Measurements from ENCODE around the gene ITGB5. TPM values are rescaled to one million over a fixed set of nuclear protein-coding genes. Genes with fewer than 3 reads are reported as not detected.

Gene ITGB5
- total and polyA plus RNA-seq, 2 donors (not counting 1 experiment from before 2014, with no cell fraction given): 0.15 to 0.54 TPM

DNA sequence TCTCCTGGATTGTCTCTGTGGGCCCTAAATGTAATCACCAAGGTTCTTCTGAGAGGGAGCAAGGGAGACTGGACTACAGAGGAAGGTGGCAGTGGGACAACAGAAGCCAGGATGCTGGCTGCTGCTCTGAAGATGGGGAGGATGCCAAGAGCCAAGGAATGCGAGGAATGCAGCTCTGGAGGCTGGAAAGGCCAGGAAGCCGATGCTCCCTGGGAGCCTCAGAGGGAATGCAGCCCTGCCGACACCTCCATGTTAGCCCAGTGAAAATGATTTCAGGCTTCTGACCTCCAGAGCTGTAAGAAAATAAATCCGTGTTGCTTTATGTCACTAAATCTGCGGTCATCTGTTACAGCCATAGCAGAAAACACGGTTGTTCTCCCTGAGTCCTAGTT, 112.8 kb downstream of the ITGB5 start:
- H3K27ac ChIP-seq (ENCODE audit: low read length in 2 of 2): no peak overlapping the region
- WGBS (ENCODE audit: insufficient coverage): 86% methylated on average over 6 of the region's 6 CpGs
- no peaks in the 10 kb centered on the region for H3K79me2 ChIP-seq (ENCODE audit: control insufficient read depth, insufficient read depth, low read length)
- no peak overlapping the region for H3K4me3 Mint-ChIP-seq
- POLR2A ChIA-PET: no interaction called here
- peaks cover 52% of the 10 kb centered on the region for H3K27me3 Mint-ChIP-seq
- H3K9ac ChIP-seq (ENCODE audit: low read length): no peak overlapping the region
- DNase-seq (no peak), ATAC-seq (ENCODE audit: low read depth) (no peak)
- no peaks in the 10 kb centered on the region for H3K9me3 ChIP-seq (ENCODE audit: control extremely low read depth in 1 of 3, control insufficient read depth in 2 of 3, insufficient read depth in 1 of 3, low read length in 2 of 3)
- H4K20me1 ChIP-seq (ENCODE audit: control insufficient read depth, insufficient read depth, low read length, poor library complexity, severe bottlenecking): no peaks in the 10 kb centered on the region
- H3K9me3 Mint-ChIP-seq (ENCODE audit: insufficient read depth): no peaks in the 10 kb centered on the region
- H3K27me3 ChIP-seq (replicated peaks in 1 of 4; ENCODE audit: control extremely low read depth in 1 of 4, control insufficient read depth in 3 of 4, insufficient read depth in 4 of 4, low read length in 3 of 4): peaks cover 0 to 9% (median 4%) of the 10 kb centered on the region in 4 experiments
- H3K4me2 ChIP-seq (replicated peaks; ENCODE audit: low read depth, low read length, poor library complexity, severe bottlenecking): no peak overlapping the region
- H3K27ac Mint-ChIP-seq: no peak overlapping the region
- no peak overlapping the region for H2AFZ ChIP-seq (ENCODE audit: insufficient read depth, low read depth, low read length, poor library complexity, severe bottlenecking)
- H3K4me3 ChIP-seq (ENCODE audit: control extremely low read depth in 1 of 5, extremely low read depth in 1 of 5, insufficient read depth in 1 of 5, low read depth in 2 of 5, low read length in 4 of 5): no peak overlapping the region
- no peaks in the 10 kb centered on the region for H3K4me1 Mint-ChIP-seq
- intact Hi-C loops (cut with micrococcal nuclease): no loop called here
- TF ChIP-seq CTCF (IDR thresholded peaks at IDR 0.05): no peak
- TF ChIP-seq EZH2 (IDR thresholded peaks at IDR 0.05; ENCODE audit: borderline replicate concordance, insufficient read depth, low read depth, low read length, poor library complexity, severe bottlenecking): no peak
- no peaks in the 10 kb centered on the region for H3K36me3 ChIP-seq (replicated peaks in 1 of 2; ENCODE audit: control extremely low read depth in 1 of 2, control insufficient read depth in 1 of 2, extremely low read depth in 1 of 2, insufficient read depth in 2 of 2, low read length in 1 of 2)
- CTCF ChIA-PET: no interaction called here
- H3K4me1 ChIP-seq (ENCODE audit: control insufficient read depth in 2 of 2, insufficient read depth in 2 of 2, low read length in 2 of 2): no peaks in the 10 kb centered on the region

- CTCF ChIA-PET: no interaction called here
- Histone ChIP-seq H3K9ac (ENCODE audit: low read length) (no peak overlapping the region), H3K4me2 (replicated peaks; ENCODE audit: low read depth, low read length, poor library complexity, severe bottlenecking) (no peak overlapping the region), H3K36me3 (replicated peaks in 1 of 2; ENCODE audit: control extremely low read depth in 1 of 2, control insufficient read depth in 1 of 2, extremely low read depth in 1 of 2, insufficient read depth in 2 of 2, low read length in 1 of 2) (no peaks in the 10 kb centered on the region), H3K27me3 (replicated peaks in 1 of 4; ENCODE audit: control extremely low read depth in 1 of 4, control insufficient read depth in 3 of 4, insufficient read depth in 4 of 4, low read length in 3 of 4) (peaks cover 0 to 9% (median 4%) of the 10 kb centered on the region in 4 experiments), H2AFZ (ENCODE audit: insufficient read depth, low read depth, low read length, poor library complexity, severe bottlenecking) (no peak overlapping the region), H3K79me2 (ENCODE audit: control insufficient read depth, insufficient read depth, low read length) (no peaks in the 10 kb centered on the region), H3K4me1 (ENCODE audit: control insufficient read depth in 2 of 2, insufficient read depth in 2 of 2, low read length in 2 of 2) (no peaks in the 10 kb centered on the region), H4K20me1 (ENCODE audit: control insufficient read depth, insufficient read depth, low read length, poor library complexity, severe bottlenecking) (no peaks in the 10 kb centered on the region), H3K4me3 (ENCODE audit: control extremely low read depth in 1 of 5, extremely low read depth in 1 of 5, insufficient read depth in 1 of 5, low read depth in 2 of 5, low read length in 4 of 5) (no peak overlapping the region), H3K27ac (ENCODE audit: low read length in 2 of 2) (no peak overlapping the region), H3K9me3 (ENCODE audit: control extremely low read depth in 1 of 3, control insufficient read depth in 2 of 3, insufficient read depth in 1 of 3, low read length in 2 of 3) (no peaks in the 10 kb centered on the region)
- H3K27me3 Mint-ChIP-seq: peaks cover 45% of the 10 kb centered on the region
- H3K4me1 Mint-ChIP-seq: no peaks in the 10 kb centered on the region
- POLR2A ChIA-PET: no interaction called here
- no peak overlapping the region for H3K27ac Mint-ChIP-seq
- intact Hi-C loops (cut with micrococcal nuclease): no loop called here
- DNase-seq: no peak
- 95% methylated on average over 14 of the region's 17 CpGs for WGBS (ENCODE audit: insufficient coverage)
- TF ChIP-seq EZH2 (IDR thresholded peaks at IDR 0.05; ENCODE audit: borderline replicate concordance, insufficient read depth, low read depth, low read length, poor library complexity, severe bottlenecking): no peak
- no peak for TF ChIP-seq CTCF (IDR thresholded peaks at IDR 0.05)
- ATAC-seq (ENCODE audit: low read depth): no peak
- H3K4me3 Mint-ChIP-seq: no peak overlapping the region
- H3K9me3 Mint-ChIP-seq (ENCODE audit: insufficient read depth): no peaks in the 10 kb centered on the region
Observed at GRCh38 chr3:124773351-124774326, 113.5 kb downstream of the ITGB5 start.
